Adipose tissue (tissue), 3 donors: ENCODE measurements around the gene CDK19. TPM values are rescaled to one million over a fixed set of nuclear protein-coding genes. Genes with fewer than 3 reads are reported as not detected.

ENCODE experiments used
- H3K27ac ChIP-seq: one replicate; pipeline ENCODE4 v1.5.1; 2013; ENCODE audit warnings: low read depth, low read length
- WGBS, 3 donors: extraction: QIAGEN DNeasy Blood & Tissue Kit; methylation state at CpG; one replicate each; pipeline ENCODE4 v1.1.7; 2013; 5-methylcytosine and 5-hydroxymethylcytosine counted together
- polyA plus RNA-seq, 3 donors: library from polyadenylated mRNA; stranded (reverse); fragments of 200-250 nt; gene quantifications; one replicate each; pipeline ENCODE4 v1.2.3, GENCODE V29; 2013
- donor health status: healthy with polysubstance abuse.
- donor health status: Bipolar disorder and iron deficiency.
- donor health status: healthy.

The CDK19 gene
- polyA plus RNA-seq, 3 donors: 2.6 to 9.8 (median 4.0) TPM

DNA sequence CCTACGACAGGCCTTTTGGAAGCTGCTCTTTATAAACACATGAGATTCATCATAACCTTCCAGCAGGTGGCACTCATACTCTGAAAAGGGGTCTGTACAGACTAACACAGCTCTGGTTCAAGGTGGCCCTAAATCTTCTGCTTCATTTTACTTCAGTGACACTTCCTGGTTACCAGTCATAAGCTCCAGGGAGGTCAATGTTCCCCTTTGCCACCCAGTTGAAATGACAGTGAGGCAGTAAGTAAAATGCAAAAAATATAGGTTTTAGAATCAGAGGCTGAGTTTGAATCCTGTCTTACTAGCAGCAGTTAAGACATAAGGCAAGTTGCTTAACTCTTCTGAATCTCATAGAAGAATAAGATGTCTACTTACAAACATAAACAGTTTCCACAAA is 132.8 kb downstream of the CDK19 start:
- 12 to 19% (median 12%) methylated on average over 1 of the region's 1 CpG for WGBS, 3 donors
- no peak overlapping the region for H3K27ac ChIP-seq

DNA sequence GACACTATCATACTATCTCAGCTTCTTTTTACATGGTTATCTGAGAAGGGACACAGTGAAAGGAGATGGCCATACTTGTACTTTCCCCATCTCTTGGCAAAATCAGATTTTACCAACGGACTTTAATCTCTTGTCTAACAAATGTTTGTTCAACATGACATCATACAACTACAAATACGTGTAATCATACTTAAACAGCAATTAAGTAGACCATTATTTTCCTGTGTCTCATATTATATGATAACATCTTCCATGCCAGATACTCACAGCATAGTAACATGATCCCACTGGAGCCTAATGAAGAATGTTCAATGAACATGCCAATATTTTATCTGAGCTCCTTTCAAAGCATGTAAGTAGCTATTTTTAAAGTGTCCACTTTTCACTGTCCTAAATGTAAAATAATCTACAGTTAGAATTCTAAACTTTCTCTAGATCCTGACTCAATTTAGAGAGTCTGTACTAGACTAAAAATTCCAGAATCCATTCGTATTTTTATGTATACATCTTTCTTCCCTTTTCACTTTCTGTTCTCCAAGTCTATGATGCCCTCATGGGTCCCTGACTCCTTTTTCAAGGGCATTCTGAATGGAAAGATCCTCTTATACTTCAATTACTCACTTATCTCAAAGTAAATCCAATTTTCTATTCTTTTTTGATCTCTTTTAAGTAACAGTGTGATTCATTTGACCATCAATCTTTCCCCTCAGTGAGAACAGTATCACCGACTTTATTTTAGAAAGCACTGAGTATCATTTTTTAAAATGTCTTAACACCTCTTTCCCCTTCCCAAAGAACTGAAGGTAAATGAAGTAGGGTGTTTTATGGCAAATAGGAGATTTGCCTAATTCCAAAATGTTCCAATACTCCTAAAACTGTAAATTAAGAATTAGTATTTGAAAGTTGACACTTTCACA is 133.5 kb downstream of the CDK19 start:
- WGBS, 3 donors: 35 to 56% (median 48%) methylated on average over 4 of the region's 4 CpGs

DNA sequence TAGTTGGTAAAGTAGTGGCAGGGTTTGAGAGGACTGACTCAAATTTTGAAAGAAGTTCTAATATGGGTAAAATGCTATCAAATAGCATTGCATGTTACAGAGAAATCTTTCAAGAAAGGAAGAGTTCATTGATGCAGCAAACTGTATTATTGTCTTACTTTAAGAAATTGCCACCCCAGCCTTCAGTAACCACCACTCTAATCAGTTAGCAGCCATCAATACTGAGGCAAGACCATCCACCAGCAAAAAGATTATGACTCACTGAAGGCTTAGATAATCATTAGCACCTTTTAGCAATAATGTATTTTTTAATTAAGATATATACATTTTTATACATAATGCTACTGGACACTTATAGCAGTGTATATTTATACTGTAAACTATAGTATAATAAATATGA is 138.9 kb downstream of the CDK19 start:
- H3K27ac ChIP-seq: no peak overlapping the region

More for the DNA sequence above, 133.5 kb downstream of the CDK19 start:
- no peak overlapping the region for H3K27ac ChIP-seq

GRCh38 chr6:110674096-110674495 is 141.2 kb downstream of the CDK19 start:
- 70 to 90% (median 71%) methylated on average over 1 of the region's 1 CpG for WGBS, 3 donors
- H3K27ac ChIP-seq: no peak overlapping the region

GRCh38 chr6:110672122-110672521 is 143.1 kb downstream of the CDK19 start:
- no peak overlapping the region for H3K27ac ChIP-seq
- 95% methylated on average over 2 of the region's 2 CpGs for WGBS, 3 donors

- H3K27ac ChIP-seq: no peak overlapping the region
Observed at GRCh38 chr6:110671447-110671846, 143.8 kb downstream of the CDK19 start.

DNA sequence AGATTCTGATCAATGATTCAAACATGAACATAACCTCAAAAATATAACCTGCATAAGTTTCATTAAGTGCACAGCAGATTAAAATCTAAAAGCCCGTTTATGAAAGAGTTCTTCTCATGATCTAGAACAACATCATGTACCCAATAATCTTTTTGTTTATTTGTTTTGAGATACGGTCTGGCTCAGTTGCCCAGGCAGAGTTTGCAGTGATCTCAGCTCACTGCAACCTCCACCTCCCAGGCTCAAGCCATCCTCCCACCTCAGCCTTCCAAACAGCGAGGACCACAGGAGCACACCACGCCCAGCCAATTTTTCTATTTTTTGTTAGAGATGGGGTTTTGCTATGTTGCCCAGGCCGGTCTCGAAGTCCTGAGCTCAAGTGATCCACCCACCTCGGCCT is 149.7 kb downstream of the CDK19 start:
- no peak overlapping the region for H3K27ac ChIP-seq
- WGBS, 3 donors: 89 to 97% (median 92%) methylated on average over 7 of the region's 7 CpGs

GRCh38 chr6:110664933-110665332 is 150.3 kb downstream of the CDK19 start:
- no peak overlapping the region for H3K27ac ChIP-seq
- WGBS, 3 donors: 47 to 52% (median 48%) methylated on average over 1 of the region's 1 CpG

GRCh38 chr6:110662490-110663211 is 152.6 kb downstream of the CDK19 start:
- 72 to 75% (median 75%) methylated on average over 1 of the region's 1 CpG for WGBS, 3 donors
- no peak overlapping the region for H3K27ac ChIP-seq

DNA sequence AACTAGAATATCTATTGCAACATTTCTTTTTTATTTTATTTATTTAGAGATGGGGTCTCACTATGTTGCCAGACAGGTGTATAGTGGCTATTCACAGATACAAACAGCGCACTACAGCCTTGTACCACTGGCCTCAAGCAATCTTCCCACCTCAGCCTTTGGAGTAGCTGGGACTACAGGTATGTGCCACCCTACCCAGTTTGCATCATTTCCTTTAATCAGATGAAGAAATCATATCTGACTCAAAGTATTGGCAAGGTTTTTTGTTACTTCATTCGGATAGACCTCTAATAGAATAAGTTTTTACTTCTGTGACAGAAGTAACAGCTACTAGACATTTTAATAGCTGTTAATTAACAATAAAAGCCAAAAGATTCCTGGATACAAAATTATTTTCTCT is 153.9 kb downstream of the CDK19 start:
- 90 to 99% (median 96%) methylated on average over 2 of the region's 2 CpGs for WGBS, 3 donors
- H3K27ac ChIP-seq: no peak overlapping the region

- 91 to 97% (median 97%) methylated on average over 9 of the region's 9 CpGs for WGBS, 3 donors
- no peak overlapping the region for H3K27ac ChIP-seq
Observed at GRCh38 chr6:110660066-110660655, 155.1 kb downstream of the CDK19 start.

DNA sequence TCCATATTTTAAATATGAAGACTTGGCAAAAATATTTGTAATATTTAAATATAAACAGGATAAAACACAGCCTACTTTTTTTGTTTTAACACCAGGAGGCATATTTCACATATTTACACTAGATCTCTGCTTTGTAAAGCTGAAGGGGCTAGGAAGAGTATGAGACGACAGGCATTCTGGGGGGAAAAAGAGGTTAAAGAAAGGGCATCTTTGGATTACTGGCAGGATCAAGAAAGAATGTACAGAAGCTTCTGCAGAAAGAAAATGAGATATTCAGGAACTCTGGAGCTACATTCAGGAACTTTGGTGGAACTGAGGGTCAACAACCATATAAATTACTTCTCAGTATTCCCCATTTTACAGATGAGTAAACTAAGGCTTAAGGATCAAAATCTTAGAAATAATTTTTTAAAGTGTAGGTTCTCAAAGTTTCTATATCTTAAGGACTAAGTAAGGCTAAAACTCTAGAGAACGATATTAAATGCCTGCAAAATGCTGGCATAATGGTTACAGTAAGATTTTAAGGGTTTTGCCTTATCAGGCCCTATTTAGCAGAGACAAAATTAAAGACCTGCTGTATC is 156.5 kb downstream of the CDK19 start:
- 85% methylated on average over 2 of the region's 2 CpGs for WGBS, 3 donors

GRCh38 chr6:110656492-110656891 is 158.8 kb downstream of the CDK19 start:
- H3K27ac ChIP-seq: no peak overlapping the region
- 45 to 95% (median 84%) methylated on average over 3 of the region's 3 CpGs for WGBS, 3 donors

More for the DNA sequence above, 156.5 kb downstream of the CDK19 start:
- H3K27ac ChIP-seq: no peak overlapping the region

DNA sequence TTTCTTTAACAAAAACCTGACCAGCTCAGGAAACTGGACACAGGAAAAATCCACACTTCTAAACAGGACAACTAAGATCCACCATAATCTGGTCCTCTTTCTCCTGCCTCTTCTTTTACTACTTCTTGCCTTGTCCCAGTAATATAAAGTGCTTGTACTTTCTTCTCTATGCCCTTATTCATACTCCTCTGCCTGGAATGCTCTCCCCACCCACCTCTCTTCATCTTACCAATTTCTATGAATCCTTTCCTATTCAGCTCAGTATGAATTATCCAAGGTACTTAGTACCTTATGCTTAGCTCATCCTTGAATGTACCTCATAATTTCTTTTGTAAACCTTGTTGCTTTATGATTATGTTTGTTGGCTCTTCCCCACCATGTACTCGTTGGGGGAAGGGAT is 159.4 kb downstream of the CDK19 start:
- WGBS, 3 donors: 28 to 87% (median 86%) methylated on average over 1 of the region's 1 CpG
- H3K27ac ChIP-seq: no peak overlapping the region

- H3K27ac ChIP-seq: no peak overlapping the region
Observed at GRCh38 chr6:110654096-110654820, 161.0 kb downstream of the CDK19 start.

DNA sequence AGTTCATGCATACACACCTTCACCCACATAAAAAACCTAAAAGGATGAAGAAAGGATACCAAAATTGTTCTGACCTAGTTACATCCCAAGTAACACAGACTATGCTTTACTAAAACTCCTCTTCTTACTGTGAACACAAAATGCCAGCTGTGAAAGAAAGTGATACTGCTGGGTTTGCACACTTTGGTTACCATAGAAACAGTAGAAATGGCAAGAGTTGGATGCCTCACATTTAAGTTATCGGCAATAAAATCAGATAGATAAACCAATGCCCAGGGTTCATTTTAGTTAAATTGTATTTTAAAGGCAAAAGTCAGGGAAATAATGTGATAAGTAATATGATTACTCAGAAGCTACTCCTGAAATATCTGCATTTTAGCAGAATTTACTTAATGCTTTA is 161.9 kb downstream of the CDK19 start:
- H3K27ac ChIP-seq: no peak overlapping the region
- WGBS, 3 donors: 90 to 99% (median 92%) methylated on average over 1 of the region's 1 CpG

More at GRCh38 chr6:110654096-110654820, 161.0 kb downstream of the CDK19 start:
- 81 to 95% (median 93%) methylated on average over 7 of the region's 7 CpGs for WGBS, 3 donors

DNA sequence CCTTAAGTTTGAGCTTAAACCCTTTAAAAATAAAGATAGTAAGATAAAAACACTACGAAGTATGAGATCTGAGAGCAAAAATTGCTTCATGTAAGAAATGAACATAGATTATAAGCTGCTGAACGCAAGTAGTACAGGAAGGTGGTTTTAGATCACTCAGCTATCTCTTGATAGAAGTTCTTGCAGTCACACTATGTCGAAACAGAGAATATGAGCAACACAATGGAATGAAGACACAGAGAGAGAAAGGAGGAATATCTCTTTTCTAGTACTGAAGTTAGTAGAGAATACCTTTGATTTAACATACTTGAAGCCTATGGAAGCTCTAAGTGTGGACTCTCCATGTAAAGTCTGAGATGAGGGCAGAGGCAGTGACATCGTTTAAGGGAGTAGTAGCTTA is 162.7 kb downstream of the CDK19 start:
- 84 to 90% (median 84%) methylated on average over 4 of the region's 4 CpGs for WGBS, 3 donors
- H3K27ac ChIP-seq: no peak overlapping the region

DNA sequence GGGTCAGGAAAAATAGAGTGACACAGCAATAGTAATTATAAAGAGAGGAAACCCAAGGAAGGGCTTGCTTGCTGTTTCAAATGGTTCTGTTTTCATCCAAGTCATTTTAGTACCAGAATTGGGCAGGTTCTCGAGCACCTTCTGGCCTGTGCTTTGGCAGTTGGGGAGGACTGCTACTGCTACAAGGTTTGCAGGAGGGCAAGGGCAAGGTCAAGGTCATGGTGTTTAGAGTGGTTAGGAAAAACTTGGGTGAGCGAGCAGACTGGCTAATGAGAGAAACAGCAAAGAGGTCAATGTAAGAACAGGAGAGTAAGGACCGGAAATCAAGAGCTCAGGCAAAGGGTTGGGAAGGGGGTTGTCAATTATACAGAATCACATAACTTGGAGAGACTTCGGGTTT is 164.5 kb downstream of the CDK19 start:
- H3K27ac ChIP-seq: no peak overlapping the region
- 96 to 100% (median 96%) methylated on average over 4 of the region's 4 CpGs for WGBS, 3 donors
